Measurements from ENCODE around the gene PLA2G2F.

The PLA2G2F gene

GRCh38 chr1:20178634-20179370 is 39.7 kb downstream of the PLA2G2F start:
- no peak overlapping the region for H3K27ac ChIP-seq
- no peak for TF ChIP-seq CTCF (conservative IDR thresholded peaks at IDR 0.05)

- H3K27ac ChIP-seq: no peak overlapping the region
- no peak for TF ChIP-seq CTCF (conservative IDR thresholded peaks at IDR 0.05)
These were observed 40.4 kb downstream of the PLA2G2F start for GRCh38 chr1:20179371-20180128.

GRCh38 chr1:20180129-20180843 is 41.2 kb downstream of the PLA2G2F start:
- no peak overlapping the region for H3K27ac ChIP-seq
- TF ChIP-seq CTCF (conservative IDR thresholded peaks at IDR 0.05): no peak

- H3K27ac ChIP-seq: no peak overlapping the region
- TF ChIP-seq CTCF (conservative IDR thresholded peaks at IDR 0.05): no peak
These were observed 41.7 kb downstream of the PLA2G2F start for GRCh38 chr1:20180844-20181207.

- no peak overlapping the region for H3K27ac ChIP-seq
- TF ChIP-seq CTCF (conservative IDR thresholded peaks at IDR 0.05): no peak
These were observed 43.3 kb downstream of the PLA2G2F start for GRCh38 chr1:20182415-20182814.

- no peak overlapping the region for H3K27ac ChIP-seq
- TF ChIP-seq CTCF (conservative IDR thresholded peaks at IDR 0.05): no peak
These were observed 43.9 kb downstream of the PLA2G2F start for GRCh38 chr1:20183035-20183434.

GRCh38 chr1:20183616-20184271 is 44.6 kb downstream of the PLA2G2F start:
- no peak for TF ChIP-seq CTCF (conservative IDR thresholded peaks at IDR 0.05)
- H3K27ac ChIP-seq: no peak overlapping the region
